Mucosa of descending colon (tissue), 3 donors: ENCODE data around the gene PLEKHF1. TPM values are rescaled to one million over a fixed set of nuclear protein-coding genes. Genes with fewer than 3 reads are reported as not detected.
A peak's percentile ranks its signal among the peaks of the same experiment; 100 is the strongest.

Experiments
- ATAC-seq: fragments of 200-7000 bp; cut with Tn5 transposase; one replicate; pipeline ENCODE4 v1.9.1; 2020; ENCODE audit warnings: mild to moderate bottlenecking, moderate library complexity
- DNase-seq, 3 donors: peaks; one replicate each; pipeline ENCODE4 v3.0.0-alpha.2; 2020
- H3K36me3 ChIP-seq: fragments of 200-600 bp; one replicate; pipeline ENCODE4 v1.8.0; 2021; ENCODE audit warnings: low read depth, mild to moderate bottlenecking
- H3K4me1 ChIP-seq: fragments of 200-600 bp; one replicate; pipeline ENCODE4 v1.8.0; 2021; ENCODE audit warnings: low read depth, mild to moderate bottlenecking
- H3K4me3 ChIP-seq: fragments of 200-600 bp; one replicate; pipeline ENCODE4 v1.8.0; 2021; ENCODE audit warnings: mild to moderate bottlenecking
- H3K9me3 ChIP-seq: fragments of 200-600 bp; one replicate; pipeline ENCODE4 v1.8.0; 2021; ENCODE audit warnings: mild to moderate bottlenecking
- intact Hi-C, 2 donors: fragments of 100-400 bp; cut with DNase I in 1 of 2; cut with micrococcal nuclease in 1 of 2; formaldehyde crosslinking; loops; one replicate each; pipeline versions ENCODE4 v1.11.0 to v1.11.1; 2022; cut with DNase I, micrococcal nuclease
- total RNA-seq, 3 donors: library from RNA; stranded (reverse); fragmentation: NEBNext Ultra II Directional in 2 of 3; extraction: Animal tissue kit (Norgen Biotek cat#: 25700) in 2 of 3; gene quantifications; one replicate each; pipeline versions ENCODE4 v1.2.1 to v1.2.4, GENCODE V29; 2021 to 2023
- TF ChIP-seq, protein P1 (sequence below): fragments of 200-600 bp; IDR thresholded peaks from one replicate; pipeline ENCODE4 v1.8.0; 2022; ENCODE audit warnings: antibody characterized with exemption, mild to moderate bottlenecking
- donor health status: DM: no; HTN: no; CAD: no; lungs with moderate emphysema.
- donor health status: DM: no; HTN: no; CAD: no.
- donor health status: DM: no; HTN: yes; CAD: no.

The PLEKHF1 gene
- total RNA-seq, 3 donors from 2014 or later: 4.0 to 6.9 (median 6.7) TPM

DNA sequence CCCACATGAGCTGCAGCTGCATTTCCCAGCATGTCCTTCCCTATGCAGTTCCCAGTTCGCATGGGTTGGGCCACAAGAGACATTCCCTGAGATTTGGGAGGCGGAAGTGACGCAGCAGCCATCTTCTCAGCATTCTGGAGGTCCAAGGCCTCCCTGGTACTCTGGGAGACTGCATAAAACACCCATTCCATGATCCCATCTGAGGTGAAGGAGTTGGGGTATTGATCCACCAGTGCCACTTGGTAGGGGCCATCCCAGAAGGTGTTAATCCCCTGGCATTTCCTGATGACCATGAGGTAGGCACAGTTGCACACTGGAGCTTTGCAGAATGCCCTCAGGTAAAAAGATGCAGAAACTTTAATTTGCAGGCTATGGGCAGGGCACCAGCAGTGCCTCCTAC lies 33.8 kb upstream of the PLEKHF1 start:
- Histone ChIP-seq H3K4me1 (no peaks in the 10 kb centered on the region), H3K36me3 (no peaks in the 10 kb centered on the region), H3K4me3 (no peak overlapping the region), H3K9me3 (no peaks in the 10 kb centered on the region)
- TF ChIP-seq, protein P1, sequence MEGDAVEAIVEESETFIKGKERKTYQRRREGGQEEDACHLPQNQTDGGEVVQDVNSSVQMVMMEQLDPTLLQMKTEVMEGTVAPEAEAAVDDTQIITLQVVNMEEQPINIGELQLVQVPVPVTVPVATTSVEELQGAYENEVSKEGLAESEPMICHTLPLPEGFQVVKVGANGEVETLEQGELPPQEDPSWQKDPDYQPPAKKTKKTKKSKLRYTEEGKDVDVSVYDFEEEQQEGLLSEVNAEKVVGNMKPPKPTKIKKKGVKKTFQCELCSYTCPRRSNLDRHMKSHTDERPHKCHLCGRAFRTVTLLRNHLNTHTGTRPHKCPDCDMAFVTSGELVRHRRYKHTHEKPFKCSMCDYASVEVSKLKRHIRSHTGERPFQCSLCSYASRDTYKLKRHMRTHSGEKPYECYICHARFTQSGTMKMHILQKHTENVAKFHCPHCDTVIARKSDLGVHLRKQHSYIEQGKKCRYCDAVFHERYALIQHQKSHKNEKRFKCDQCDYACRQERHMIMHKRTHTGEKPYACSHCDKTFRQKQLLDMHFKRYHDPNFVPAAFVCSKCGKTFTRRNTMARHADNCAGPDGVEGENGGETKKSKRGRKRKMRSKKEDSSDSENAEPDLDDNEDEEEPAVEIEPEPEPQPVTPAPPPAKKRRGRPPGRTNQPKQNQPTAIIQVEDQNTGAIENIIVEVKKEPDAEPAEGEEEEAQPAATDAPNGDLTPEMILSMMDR: no peak
- intact Hi-C loops: no loop called here
- DNase-seq (peak in 1 of 3 donors; percentile 2), ATAC-seq (no peak)

DNA sequence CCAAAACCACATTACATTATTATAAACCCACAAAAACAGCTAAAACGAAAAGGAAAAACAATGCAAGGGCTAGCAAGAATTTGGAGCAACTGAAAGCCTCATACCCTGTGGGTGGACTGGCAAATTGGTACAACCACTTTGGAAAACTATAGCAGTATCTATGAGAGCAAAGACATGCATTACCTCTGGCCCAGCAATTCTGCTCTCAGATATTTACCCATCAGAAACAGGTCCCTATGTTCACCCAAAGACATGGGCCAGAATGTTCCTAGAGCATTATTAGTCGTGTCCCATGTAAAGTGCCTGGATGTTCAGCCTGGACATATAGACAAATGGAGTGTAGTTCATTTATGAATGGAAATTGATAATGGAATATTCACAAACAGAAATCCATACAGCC lies 31.3 kb upstream of the PLEKHF1 start:
- Histone ChIP-seq H3K4me1 (no peaks in the 10 kb centered on the region), H3K9me3 (no peaks in the 10 kb centered on the region), H3K4me3 (no peak overlapping the region), H3K36me3 (no peaks in the 10 kb centered on the region)
- intact Hi-C loops: no loop called here
- no peak for ATAC-seq
- TF ChIP-seq, protein P1: no peak
- no peak for DNase-seq

DNA sequence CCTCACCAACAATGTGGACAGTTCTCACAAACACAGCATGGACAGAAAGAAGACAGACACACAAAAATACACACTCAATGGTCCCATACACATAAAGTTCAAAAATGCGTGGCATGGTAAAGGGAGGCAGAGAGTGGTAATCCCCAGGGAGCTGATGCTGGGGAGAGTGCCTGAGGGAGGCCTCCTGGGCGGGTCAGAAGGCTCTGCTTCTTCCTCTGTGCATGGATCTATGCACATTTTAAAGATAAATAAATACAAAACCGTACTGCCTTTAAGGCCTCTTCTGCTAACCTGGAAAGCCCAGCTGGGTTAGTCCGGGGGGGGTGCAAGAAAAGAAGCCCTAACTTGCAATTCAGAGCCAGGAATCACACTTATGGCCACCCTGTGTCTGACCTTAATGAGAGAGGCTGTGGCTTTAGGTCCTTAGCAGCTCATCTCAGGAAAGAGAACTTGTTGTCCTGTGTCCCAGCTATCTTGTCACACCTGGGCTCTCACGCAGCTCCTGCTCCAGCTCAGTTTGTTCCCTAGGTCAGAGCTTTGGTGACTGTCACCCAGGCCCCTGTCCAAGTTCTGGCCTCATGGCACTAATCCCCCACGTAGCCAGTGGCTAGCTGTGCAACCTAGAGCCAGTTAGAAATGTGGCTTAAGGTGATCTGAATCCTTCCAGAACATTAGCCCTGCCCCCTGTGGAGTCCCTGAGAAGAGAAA lies 30.7 kb upstream of the PLEKHF1 start:
- DNase-seq (no peak), ATAC-seq (no peak)
- TF ChIP-seq, protein P1: no peak
- Histone ChIP-seq H3K9me3 (no peaks in the 10 kb centered on the region), H3K4me3 (no peak overlapping the region), H3K4me1 (no peaks in the 10 kb centered on the region), H3K36me3 (no peaks in the 10 kb centered on the region)
- intact Hi-C loops: no loop called here

DNA sequence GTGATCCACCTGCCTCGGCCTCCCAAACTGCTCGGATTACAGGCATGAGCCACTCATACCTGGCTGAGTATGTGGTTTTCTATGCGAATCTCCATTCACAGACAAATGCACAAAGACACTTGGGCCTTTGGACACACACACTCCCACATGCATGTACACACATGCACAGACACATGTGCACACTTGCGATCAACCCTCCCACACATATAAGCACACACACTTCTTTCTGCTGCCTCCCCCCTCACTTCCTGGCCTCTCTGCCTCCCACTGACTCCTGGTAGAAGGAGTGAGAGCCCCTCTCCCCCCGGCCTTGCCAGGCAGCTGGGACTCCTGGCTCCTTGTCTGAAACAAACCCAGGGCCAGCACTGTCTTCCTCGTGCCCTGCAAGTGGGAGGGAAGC lies 29.3 kb upstream of the PLEKHF1 start:
- DNase-seq (no peak), ATAC-seq (no peak)
- TF ChIP-seq, protein P1: no peak
- H3K4me1 ChIP-seq: no peaks in the 10 kb centered on the region
- intact Hi-C loops: no loop called here
- H3K9me3 ChIP-seq: no peaks in the 10 kb centered on the region
- H3K36me3 ChIP-seq: no peaks in the 10 kb centered on the region
- H3K4me3 ChIP-seq: no peak overlapping the region

DNA sequence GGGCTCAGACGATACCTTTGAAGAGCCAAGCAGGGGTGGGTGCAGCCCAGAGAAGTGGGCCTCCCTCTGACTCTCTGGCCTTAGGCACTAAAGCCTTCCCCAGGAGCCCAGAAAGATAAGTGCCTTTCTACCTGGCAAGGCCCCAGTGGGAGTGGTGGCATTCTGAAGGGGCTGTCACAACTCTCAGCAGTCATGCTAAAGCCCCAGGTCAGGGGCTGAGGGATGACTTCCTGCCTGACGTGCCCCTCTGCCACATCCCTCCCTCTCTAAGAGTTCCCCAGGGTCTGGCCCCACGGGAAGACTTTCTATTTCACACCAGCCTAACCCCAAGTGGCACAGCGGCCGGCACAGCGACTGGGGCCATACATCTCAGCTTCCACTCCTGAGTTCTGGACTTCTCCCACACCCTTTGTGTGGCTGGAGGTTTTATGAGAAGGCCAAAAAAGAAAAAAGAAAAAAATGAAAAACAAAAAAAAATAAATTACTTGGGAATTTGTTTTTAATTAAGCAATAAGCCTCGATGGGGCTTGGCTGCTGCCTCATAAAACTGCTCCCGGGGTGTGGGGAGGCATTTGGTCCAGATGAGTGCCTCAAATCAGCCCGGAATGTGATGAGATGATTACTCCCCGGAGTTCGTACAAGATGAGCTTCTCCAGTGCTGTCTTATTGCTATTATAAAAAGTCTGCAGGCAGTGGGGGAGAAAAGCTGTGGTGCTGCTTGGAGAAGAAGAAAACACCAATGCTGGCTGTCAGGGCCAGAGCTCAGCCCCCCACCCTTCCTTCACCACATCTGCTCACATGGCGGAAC lies 28.5 kb upstream of the PLEKHF1 start:
- Histone ChIP-seq H3K36me3 (no peaks in the 10 kb centered on the region), H3K9me3 (no peaks in the 10 kb centered on the region), H3K4me3 (no peak overlapping the region), H3K4me1 (no peaks in the 10 kb centered on the region)
- intact Hi-C loops: no loop called here
- ATAC-seq: no peak
- DNase-seq: no peak
- TF ChIP-seq, protein P1: no peak
